Upper lobe of left lung (tissue), 6 donors: Measurements from ENCODE around the gene RIMBP2. TPM values are rescaled to one million over a fixed set of nuclear protein-coding genes. Genes with fewer than 3 reads are reported as not detected.

Experiments
- ATAC-seq, 2 donors: fragments of 200-7000 bp; cut with Tn5 transposase; one replicate each; pipeline ENCODE4 v1.9.1; 2022; ENCODE audit warnings: mild to moderate bottlenecking in 2 of 2, moderate library complexity in 2 of 2; ENCODE audit not compliant: low FRiP score in 2 of 2
- DNase-seq, 2 donors: peaks; one replicate each; pipeline ENCODE4 v3.0.0-alpha.2; 2019 to 2020
- H3K27ac ChIP-seq, 4 donors: fragments of 200-600 bp; sonication (generic); one replicate each; pipeline ENCODE4 v1.5.1; 2016 to 2019
- H3K27me3 ChIP-seq, 4 donors: fragments of 200-600 bp; sonication (generic); one replicate each; pipeline ENCODE4 v1.5.1; 2017 to 2019
- H3K36me3 ChIP-seq, 4 donors: fragments of 200-600 bp; sonication (generic); one replicate each; pipeline ENCODE4 v1.5.1; 2016 to 2019
- H3K4me1 ChIP-seq, 4 donors: fragments of 200-600 bp; sonication (generic); one replicate each; pipeline ENCODE4 v1.5.1; 2018 to 2019
- H3K4me3 ChIP-seq, 4 donors: fragments of 200-600 bp; sonication (generic); one replicate each; pipeline ENCODE4 v1.5.1; 2017 to 2019; ENCODE audit warnings: mild to moderate bottlenecking in 2 of 4, moderate library complexity in 1 of 4
- H3K9me3 ChIP-seq, 4 donors: fragments of 200-600 bp; sonication (generic); one replicate each; pipeline ENCODE4 v1.5.1; 2018 to 2019
- EP300 ChIP-seq, 4 donors: sonication (generic); formaldehyde crosslinking; IDR thresholded peaks; one replicate each; pipeline ENCODE4 v1.5.1; 2017; ENCODE audit warnings: antibody characterized with exemption in 4 of 4, control low read depth in 2 of 4
- POLR2A ChIP-seq, 4 donors: fragments of 450-650 bp; IDR thresholded peaks; one replicate each; pipeline ENCODE4 v1.5.1; 2016 to 2017; ENCODE audit warnings: antibody characterized with exemption in 4 of 4, mild to moderate bottlenecking in 2 of 4
- POLR2AphosphoS5 ChIP-seq, 2 donors: sonication (generic); formaldehyde crosslinking; IDR thresholded peaks; one replicate each; pipeline ENCODE4 v1.5.1; 2017; ENCODE audit warnings: antibody characterized with exemption in 2 of 2
- WGBS, 2 donors: methylation state at CpG; one replicate each; pipeline ENCODE4 v1.1.5; 2017 to 2018; 5-methylcytosine and 5-hydroxymethylcytosine counted together
- total RNA-seq, 6 donors: library from RNA; depleted of rRNA in 4 of 6; stranded (reverse); fragments of >200 nt in 4 of 6; gene quantifications; one replicate each; pipeline versions ENCODE4 v1.1.0 to v1.2.1, GENCODE V29; 2016 to 2021
- TF ChIP-seq, protein P1 (sequence below), 6 experiments: fragments of 450-650 bp in 4 of 6; fragments of 200-600 bp in 2 of 6; sonication (generic) in 2 of 6; IDR thresholded peaks; one replicate each; pipeline ENCODE4 v1.5.1; 2016 to 2019; ENCODE audit warnings: antibody characterized with exemption in 6 of 6
- donor health status: DM: no; HTN: no; CAD: no; lungs with moderate emphysema.
- donor health status: DM: no; HTN: yes; CAD: no; lungs with severe emphysema.

RIMBP2 gene
- total RNA-seq, 6 donors from 2014 or later: 0.23 to 3.9 (median 0.44) TPM; not detected in 1

DNA sequence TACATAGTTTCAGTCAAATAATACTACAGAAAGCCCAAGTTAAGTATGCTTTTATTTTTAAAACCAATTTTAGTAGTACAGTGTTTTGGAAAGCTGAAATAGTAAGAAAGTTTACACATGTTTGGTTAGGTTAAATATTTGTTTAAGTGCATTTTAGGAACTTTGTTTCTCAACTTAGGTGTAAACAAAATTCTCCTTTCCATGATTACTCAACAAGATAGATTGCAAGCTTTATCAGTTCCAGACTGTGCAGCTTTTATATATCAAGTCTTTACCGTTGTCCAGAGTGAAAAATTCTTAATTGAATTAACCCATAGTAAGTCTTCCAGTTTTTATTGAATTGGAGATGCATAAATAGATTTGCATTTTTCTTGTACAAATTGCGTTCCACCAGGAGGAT lies 333.3 kb downstream of the RIMBP2 start:
- H3K36me3 ChIP-seq: no peaks in the 10 kb centered on the region
- TF ChIP-seq EP300 (IDR thresholded peaks at IDR 0.05): no peak
- TF ChIP-seq, protein P1, sequence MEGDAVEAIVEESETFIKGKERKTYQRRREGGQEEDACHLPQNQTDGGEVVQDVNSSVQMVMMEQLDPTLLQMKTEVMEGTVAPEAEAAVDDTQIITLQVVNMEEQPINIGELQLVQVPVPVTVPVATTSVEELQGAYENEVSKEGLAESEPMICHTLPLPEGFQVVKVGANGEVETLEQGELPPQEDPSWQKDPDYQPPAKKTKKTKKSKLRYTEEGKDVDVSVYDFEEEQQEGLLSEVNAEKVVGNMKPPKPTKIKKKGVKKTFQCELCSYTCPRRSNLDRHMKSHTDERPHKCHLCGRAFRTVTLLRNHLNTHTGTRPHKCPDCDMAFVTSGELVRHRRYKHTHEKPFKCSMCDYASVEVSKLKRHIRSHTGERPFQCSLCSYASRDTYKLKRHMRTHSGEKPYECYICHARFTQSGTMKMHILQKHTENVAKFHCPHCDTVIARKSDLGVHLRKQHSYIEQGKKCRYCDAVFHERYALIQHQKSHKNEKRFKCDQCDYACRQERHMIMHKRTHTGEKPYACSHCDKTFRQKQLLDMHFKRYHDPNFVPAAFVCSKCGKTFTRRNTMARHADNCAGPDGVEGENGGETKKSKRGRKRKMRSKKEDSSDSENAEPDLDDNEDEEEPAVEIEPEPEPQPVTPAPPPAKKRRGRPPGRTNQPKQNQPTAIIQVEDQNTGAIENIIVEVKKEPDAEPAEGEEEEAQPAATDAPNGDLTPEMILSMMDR (IDR thresholded peaks at IDR 0.05): no peak
- no peak for TF ChIP-seq POLR2AphosphoS5 (IDR thresholded peaks at IDR 0.05)
- TF ChIP-seq POLR2A (IDR thresholded peaks at IDR 0.05): no peak
- H3K4me1 ChIP-seq: no peaks in the 10 kb centered on the region
- DNase-seq (no peak), ATAC-seq (no peak)
- H3K27ac ChIP-seq: no peak overlapping the region
- no peak overlapping the region for H3K4me3 ChIP-seq
- 67 to 70% methylated on average over 2 of the region's 2 CpGs for WGBS, 2 donors
- H3K27me3 ChIP-seq: no peaks in the 10 kb centered on the region
- H3K9me3 ChIP-seq: no peaks in the 10 kb centered on the region

DNA sequence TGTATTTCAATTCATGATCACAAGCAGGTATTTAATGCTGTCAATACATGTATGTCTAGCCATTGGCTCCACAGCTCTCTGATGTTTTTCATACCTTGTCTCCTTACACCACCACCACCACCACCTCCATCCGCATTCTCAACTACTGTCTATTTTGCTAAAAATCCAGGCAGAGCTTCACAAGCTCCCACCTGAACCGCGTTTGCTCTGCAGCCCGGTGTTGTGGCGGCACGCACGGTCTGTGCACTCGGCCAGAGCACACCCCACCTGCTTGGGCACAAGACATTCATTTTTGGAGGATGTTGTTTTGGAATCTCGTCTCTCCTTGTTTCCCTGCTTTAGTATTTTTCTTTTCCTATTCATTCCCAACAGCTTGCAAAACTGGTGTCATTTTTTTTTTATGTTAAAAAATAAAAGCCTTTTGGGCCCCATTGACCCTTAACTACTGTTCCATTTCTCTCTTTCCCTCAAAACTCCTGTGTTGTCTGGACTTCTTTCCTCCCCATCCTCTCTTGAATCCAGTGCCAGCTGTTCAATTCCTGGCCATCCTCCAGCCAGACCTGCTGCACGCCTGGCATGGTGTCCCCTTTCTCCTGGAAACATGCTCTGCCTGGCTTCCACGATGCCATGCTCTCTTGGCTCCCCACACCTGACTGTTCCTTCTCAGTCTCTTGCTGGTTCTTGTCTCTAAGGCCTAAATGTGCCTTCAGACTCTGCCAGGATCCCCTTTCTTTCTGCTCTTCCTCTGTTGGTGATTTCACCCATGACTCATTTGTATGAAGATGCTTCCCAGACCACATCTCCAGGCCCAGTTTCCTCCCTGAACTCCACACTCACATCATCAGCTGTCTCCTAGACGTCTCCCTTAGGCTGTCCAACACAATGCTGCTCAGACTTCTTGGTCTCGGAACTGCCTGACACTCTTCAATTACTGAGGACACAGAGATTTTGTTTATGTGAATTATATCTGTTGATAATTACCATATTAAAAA lies 340.5 kb downstream of the RIMBP2 start:
- no peak overlapping the region for H3K27ac ChIP-seq
- H3K4me3 ChIP-seq: no peak overlapping the region
- ATAC-seq (no peak), DNase-seq (no peak)
- 83 to 88% methylated on average over 13 of the region's 13 CpGs for WGBS, 2 donors
- TF ChIP-seq, protein P1 (IDR thresholded peaks at IDR 0.05): no peak
- TF ChIP-seq POLR2A (IDR thresholded peaks at IDR 0.05) (no peak), EP300 (IDR thresholded peaks at IDR 0.05) (no peak), POLR2AphosphoS5 (IDR thresholded peaks at IDR 0.05) (no peak)
- H3K36me3 ChIP-seq: no peaks in the 10 kb centered on the region
- H3K9me3 ChIP-seq: no peaks in the 10 kb centered on the region
- H3K4me1 ChIP-seq: no peaks in the 10 kb centered on the region
- H3K27me3 ChIP-seq: no peaks in the 10 kb centered on the region

DNA sequence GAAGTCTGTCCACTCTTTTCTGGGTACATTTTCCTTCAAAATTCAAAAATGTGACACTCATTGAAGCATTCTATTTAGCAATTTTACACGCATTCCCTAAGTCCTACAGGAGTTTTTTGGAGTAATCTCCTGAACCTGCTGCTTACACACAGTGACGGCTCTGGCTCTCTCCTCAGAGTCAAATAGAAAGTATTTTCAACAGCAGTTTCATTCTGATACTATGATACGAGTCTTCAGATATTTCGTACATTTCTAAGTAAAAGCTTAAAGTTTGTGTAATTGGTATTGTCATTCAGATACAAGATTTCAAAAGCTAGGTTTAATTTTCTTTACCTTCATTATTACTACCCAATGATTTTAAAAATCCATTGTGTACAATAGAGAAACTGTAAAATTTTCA lies 342.0 kb downstream of the RIMBP2 start:
- ATAC-seq: no peak
- Histone ChIP-seq H3K27ac (no peak overlapping the region), H3K4me1 (no peaks in the 10 kb centered on the region), H3K4me3 (no peak overlapping the region), H3K9me3 (no peaks in the 10 kb centered on the region), H3K36me3 (no peaks in the 10 kb centered on the region), H3K27me3 (no peaks in the 10 kb centered on the region)
- DNase-seq: no peak
- WGBS, 2 donors: 87 to 90% methylated on average over 4 of the region's 4 CpGs
- TF ChIP-seq EP300 (IDR thresholded peaks at IDR 0.05) (no peak), POLR2AphosphoS5 (IDR thresholded peaks at IDR 0.05) (no peak), POLR2A (IDR thresholded peaks at IDR 0.05) (no peak)
- TF ChIP-seq, protein P1 (IDR thresholded peaks at IDR 0.05): no peak

DNA sequence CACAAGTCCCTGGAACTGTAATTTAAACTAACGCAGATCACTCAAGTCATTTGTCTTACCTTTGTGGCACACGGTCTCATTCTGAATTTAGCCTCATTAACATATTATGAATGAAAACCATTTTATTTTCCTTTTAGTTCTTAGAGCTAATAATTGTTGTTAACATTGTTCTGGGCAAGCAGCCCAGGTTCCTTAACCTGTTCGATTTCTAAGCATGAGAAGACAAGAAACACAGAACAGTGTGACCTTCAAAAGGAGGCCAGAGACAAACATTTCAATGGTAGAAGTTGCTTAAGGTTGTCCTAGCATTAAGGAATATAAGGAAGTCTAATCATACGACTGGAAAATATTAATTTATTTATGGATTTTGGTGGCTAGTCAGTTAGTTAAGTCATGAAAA lies 343.2 kb downstream of the RIMBP2 start:
- no peaks in the 10 kb centered on the region for H3K36me3 ChIP-seq
- no peak overlapping the region for H3K4me3 ChIP-seq
- H3K9me3 ChIP-seq: no peaks in the 10 kb centered on the region
- TF ChIP-seq POLR2AphosphoS5 (IDR thresholded peaks at IDR 0.05) (no peak), EP300 (IDR thresholded peaks at IDR 0.05) (no peak), POLR2A (IDR thresholded peaks at IDR 0.05) (no peak)
- TF ChIP-seq, protein P1 (IDR thresholded peaks at IDR 0.05): no peak
- no peak for ATAC-seq
- H3K4me1 ChIP-seq: peaks cover 0 to under 1% (median 0%) of the 10 kb centered on the region in 4 donors
- H3K27me3 ChIP-seq: no peaks in the 10 kb centered on the region
- H3K27ac ChIP-seq: no peak overlapping the region
- no peak for DNase-seq
- WGBS, 2 donors: 55 to 60% methylated on average over 4 of the region's 4 CpGs
